Measurements from ENCODE around the gene METTL21A. TPM values are rescaled to one million over a fixed set of nuclear protein-coding genes. Genes with fewer than 3 reads are reported as not detected.

METTL21A gene
- polyA plus RNA-seq, 1 donor from 2014 or later = 40.8 TPM

DNA sequence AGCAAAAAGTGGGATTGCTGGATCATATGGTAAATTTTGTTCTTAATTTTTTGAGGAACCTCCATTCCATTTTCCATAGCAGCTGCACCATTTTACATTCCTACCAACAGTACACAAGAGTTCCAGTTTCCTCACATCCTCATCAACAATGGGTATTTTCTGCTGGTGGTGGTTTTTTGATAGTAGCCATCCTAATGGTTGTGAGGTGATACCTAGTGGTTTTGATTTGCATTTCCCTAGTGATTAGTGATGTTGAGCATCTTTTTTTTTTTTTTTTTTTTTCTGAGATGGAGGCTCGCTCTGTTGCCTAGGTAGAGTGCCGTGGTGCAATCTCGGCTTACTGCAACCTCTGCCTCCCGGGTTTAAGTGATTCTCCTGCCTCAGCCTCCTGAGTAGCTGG is 30.5 kb downstream of the METTL21A start:
- H2AFZ ChIP-seq (ENCODE audit: low read depth, low read length) = no peak overlapping the region
- H3K27ac ChIP-seq (ENCODE audit: low read length) = no peak overlapping the region
- H4K20me1 ChIP-seq (ENCODE audit: insufficient read depth) = no peaks in the 10 kb centered on the region
- no peak overlapping the region for H3K4me3 ChIP-seq (ENCODE audit: low read length)
- H3K4me2 ChIP-seq (ENCODE audit: low read length) = no peak overlapping the region
- H3F3A ChIP-seq (ENCODE audit: insufficient read depth, low read length, poor library complexity, severe bottlenecking) = no peaks in the 10 kb centered on the region
- peaks cover 3% of the 10 kb centered on the region for H3K9me3 ChIP-seq (ENCODE audit: low read length)
- peaks cover 3% of the 10 kb centered on the region for H3K79me2 ChIP-seq (replicated peaks; ENCODE audit: insufficient read depth, low read length)
- H3K27me3 ChIP-seq (ENCODE audit: insufficient read depth, low read depth, low read length) = no peaks in the 10 kb centered on the region
- no peaks in the 10 kb centered on the region for H3K9me2 ChIP-seq (ENCODE audit: insufficient read depth, low read length)
- no peak for TF ChIP-seq TAF1 (IDR thresholded peaks at IDR 0.05; ENCODE audit: low read depth)
- no peak for TF ChIP-seq RAD21 (conservative IDR thresholded peaks at IDR 0.05)
- no peak for TF ChIP-seq CTCF (IDR thresholded peaks at IDR 0.05; ENCODE audit: poor library complexity, severe bottlenecking)
- no peak for TF ChIP-seq EZH2 (IDR thresholded peaks at IDR 0.05; ENCODE audit: borderline replicate concordance, insufficient read depth, low read length, poor library complexity, severe bottlenecking)
- TF ChIP-seq POLR2AphosphoS5 (IDR thresholded peaks at IDR 0.05) = no peak
- no peak for TF ChIP-seq MXI1 (conservative IDR thresholded peaks at IDR 0.05; ENCODE audit: poor library complexity, severe bottlenecking)
- TF ChIP-seq SMC3 (conservative IDR thresholded peaks at IDR 0.05; ENCODE audit: poor library complexity) = no peak
- TF ChIP-seq, protein P1, sequence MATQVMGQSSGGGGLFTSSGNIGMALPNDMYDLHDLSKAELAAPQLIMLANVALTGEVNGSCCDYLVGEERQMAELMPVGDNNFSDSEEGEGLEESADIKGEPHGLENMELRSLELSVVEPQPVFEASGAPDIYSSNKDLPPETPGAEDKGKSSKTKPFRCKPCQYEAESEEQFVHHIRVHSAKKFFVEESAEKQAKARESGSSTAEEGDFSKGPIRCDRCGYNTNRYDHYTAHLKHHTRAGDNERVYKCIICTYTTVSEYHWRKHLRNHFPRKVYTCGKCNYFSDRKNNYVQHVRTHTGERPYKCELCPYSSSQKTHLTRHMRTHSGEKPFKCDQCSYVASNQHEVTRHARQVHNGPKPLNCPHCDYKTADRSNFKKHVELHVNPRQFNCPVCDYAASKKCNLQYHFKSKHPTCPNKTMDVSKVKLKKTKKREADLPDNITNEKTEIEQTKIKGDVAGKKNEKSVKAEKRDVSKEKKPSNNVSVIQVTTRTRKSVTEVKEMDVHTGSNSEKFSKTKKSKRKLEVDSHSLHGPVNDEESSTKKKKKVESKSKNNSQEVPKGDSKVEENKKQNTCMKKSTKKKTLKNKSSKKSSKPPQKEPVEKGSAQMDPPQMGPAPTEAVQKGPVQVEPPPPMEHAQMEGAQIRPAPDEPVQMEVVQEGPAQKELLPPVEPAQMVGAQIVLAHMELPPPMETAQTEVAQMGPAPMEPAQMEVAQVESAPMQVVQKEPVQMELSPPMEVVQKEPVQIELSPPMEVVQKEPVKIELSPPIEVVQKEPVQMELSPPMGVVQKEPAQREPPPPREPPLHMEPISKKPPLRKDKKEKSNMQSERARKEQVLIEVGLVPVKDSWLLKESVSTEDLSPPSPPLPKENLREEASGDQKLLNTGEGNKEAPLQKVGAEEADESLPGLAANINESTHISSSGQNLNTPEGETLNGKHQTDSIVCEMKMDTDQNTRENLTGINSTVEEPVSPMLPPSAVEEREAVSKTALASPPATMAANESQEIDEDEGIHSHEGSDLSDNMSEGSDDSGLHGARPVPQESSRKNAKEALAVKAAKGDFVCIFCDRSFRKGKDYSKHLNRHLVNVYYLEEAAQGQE (IDR thresholded peaks at IDR 0.05; ENCODE audit: borderline replicate concordance) = no peak
- no peak for TF ChIP-seq EP300 (conservative IDR thresholded peaks at IDR 0.05; ENCODE audit: poor library complexity, severe bottlenecking)
- no peaks in the 10 kb centered on the region for H3K36me3 ChIP-seq (ENCODE audit: insufficient read depth, low read length)
- no peak overlapping the region for H3K9ac ChIP-seq (ENCODE audit: low read length)

GRCh38 chr2:207594264-207594663 is 30.9 kb downstream of the METTL21A start:
- H3K36me3 ChIP-seq (ENCODE audit: insufficient read depth, low read length) = no peaks in the 10 kb centered on the region

More at GRCh38 chr2:207594264-207594663, 30.9 kb downstream of the METTL21A start:
- no peaks in the 10 kb centered on the region for H3K27me3 ChIP-seq (ENCODE audit: insufficient read depth, low read depth, low read length)
- TF ChIP-seq SMC3 (conservative IDR thresholded peaks at IDR 0.05; ENCODE audit: poor library complexity) (no peak), EP300 (conservative IDR thresholded peaks at IDR 0.05; ENCODE audit: poor library complexity, severe bottlenecking) (no peak), EZH2 (IDR thresholded peaks at IDR 0.05; ENCODE audit: borderline replicate concordance, insufficient read depth, low read length, poor library complexity, severe bottlenecking) (no peak), TAF1 (IDR thresholded peaks at IDR 0.05; ENCODE audit: low read depth) (no peak), POLR2AphosphoS5 (IDR thresholded peaks at IDR 0.05) (no peak), CTCF (IDR thresholded peaks at IDR 0.05; ENCODE audit: poor library complexity, severe bottlenecking) (no peak), RAD21 (conservative IDR thresholded peaks at IDR 0.05) (no peak), MXI1 (conservative IDR thresholded peaks at IDR 0.05; ENCODE audit: poor library complexity, severe bottlenecking) (no peak)
- TF ChIP-seq, protein P1 (IDR thresholded peaks at IDR 0.05; ENCODE audit: borderline replicate concordance) = no peak
- no peak overlapping the region for H3K27ac ChIP-seq (ENCODE audit: low read length)
- peaks cover 3% of the 10 kb centered on the region for H3K79me2 ChIP-seq (replicated peaks; ENCODE audit: insufficient read depth, low read length)
- H3K4me2 ChIP-seq (ENCODE audit: low read length) = no peak overlapping the region
- H2AFZ ChIP-seq (ENCODE audit: low read depth, low read length) = no peak overlapping the region
- no peaks in the 10 kb centered on the region for H4K20me1 ChIP-seq (ENCODE audit: insufficient read depth)
- peaks cover 3% of the 10 kb centered on the region for H3K9me3 ChIP-seq (ENCODE audit: low read length)
- H3K9me2 ChIP-seq (ENCODE audit: insufficient read depth, low read length) = no peaks in the 10 kb centered on the region
- H3K4me3 ChIP-seq (ENCODE audit: low read length) = no peak overlapping the region
- no peak overlapping the region for H3K9ac ChIP-seq (ENCODE audit: low read length)
- H3F3A ChIP-seq (ENCODE audit: insufficient read depth, low read length, poor library complexity, severe bottlenecking) = no peaks in the 10 kb centered on the region

Measured in neural cell (in vitro differentiated cells).